HG03571 (cell line): ENCODE data around the gene CHST6.
"Not testable (repeated sequence)": the region's sequence is repeated elsewhere in the genome, so short reads cannot be mapped to it uniquely, and the experiment has no call there.

Source experiments
- ATAC-seq: cut with Tn5 transposase; IDR thresholded peaks from one replicate; pipeline ENCODE4 v1.9.1; 2021; ENCODE audit not compliant: unreplicated experiment

Gene CHST6

GRCh38 chr16:75477680-75478473 lies 17.4 kb downstream of the CHST6 start:
- ATAC-seq: no peak

- ATAC-seq: no peak
These were observed 18.4 kb downstream of the CHST6 start for GRCh38 chr16:75476817-75477216.

DNA sequence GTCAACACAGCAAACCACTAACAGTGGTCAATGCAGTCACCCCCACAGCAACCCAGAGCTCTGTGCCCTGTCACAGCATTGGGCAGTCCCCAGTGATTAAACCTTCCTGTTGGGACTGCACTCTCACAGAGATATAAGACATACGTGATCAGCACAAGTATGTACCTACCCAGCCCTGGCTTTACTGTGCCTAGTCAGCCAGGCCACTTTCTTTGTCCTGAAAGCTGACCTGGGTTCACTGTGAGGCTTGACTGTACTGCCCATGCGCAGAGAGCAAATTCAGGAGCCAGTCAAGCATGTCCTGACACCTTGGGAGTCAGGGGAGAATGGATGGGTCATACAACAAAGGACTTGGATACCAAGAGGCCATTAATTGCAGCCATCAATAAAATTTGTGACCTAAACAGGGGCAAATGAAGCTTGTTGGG lies 19.8 kb downstream of the CHST6 start:
- ATAC-seq: no peak

DNA sequence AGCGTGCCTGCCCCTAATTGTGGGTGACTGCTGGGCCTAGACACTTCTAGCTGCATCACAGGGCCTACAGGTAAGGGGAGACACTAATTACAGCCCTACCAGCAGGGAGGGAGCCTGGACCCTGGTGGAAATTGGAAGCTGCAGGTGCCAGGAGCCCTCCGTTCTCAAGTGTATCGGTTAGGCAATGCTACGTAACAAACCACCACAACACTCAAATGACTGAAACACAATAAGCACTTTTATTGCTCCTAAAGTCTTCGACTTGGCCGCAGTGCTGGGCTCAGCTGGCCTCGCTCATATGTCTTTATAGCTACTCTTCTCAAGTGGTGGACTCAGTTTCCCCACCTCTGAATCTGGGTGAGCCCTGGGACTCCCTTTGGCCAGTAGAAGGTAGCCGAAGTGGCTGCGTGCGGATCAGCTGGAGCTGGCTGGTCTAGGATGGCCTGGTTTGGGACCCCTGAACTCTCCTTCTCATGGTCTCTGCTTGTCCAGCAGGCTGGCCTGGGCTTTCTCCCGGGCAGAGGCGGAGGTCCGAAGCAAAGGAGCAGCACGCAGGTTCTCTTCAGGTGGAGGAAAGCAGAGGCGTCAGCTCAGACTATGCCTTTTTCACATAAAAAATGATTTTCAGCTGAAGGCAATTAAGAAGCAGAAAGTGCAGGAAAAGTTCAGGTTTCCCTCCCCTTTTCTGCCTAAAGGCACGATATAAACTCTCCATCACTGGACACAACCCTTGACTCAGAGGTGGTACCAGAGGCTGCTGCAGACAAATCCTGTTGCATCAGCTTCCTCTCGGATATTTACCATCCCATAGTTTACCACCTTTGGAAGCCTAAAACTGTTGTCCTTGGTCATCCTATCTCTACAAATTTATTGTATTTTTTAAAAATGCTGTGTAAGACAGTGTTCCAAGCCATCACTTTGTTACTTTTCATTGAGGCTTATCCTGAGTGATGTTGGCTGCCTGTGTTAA lies 22.0 kb downstream of the CHST6 start:
- no peak for ATAC-seq

DNA sequence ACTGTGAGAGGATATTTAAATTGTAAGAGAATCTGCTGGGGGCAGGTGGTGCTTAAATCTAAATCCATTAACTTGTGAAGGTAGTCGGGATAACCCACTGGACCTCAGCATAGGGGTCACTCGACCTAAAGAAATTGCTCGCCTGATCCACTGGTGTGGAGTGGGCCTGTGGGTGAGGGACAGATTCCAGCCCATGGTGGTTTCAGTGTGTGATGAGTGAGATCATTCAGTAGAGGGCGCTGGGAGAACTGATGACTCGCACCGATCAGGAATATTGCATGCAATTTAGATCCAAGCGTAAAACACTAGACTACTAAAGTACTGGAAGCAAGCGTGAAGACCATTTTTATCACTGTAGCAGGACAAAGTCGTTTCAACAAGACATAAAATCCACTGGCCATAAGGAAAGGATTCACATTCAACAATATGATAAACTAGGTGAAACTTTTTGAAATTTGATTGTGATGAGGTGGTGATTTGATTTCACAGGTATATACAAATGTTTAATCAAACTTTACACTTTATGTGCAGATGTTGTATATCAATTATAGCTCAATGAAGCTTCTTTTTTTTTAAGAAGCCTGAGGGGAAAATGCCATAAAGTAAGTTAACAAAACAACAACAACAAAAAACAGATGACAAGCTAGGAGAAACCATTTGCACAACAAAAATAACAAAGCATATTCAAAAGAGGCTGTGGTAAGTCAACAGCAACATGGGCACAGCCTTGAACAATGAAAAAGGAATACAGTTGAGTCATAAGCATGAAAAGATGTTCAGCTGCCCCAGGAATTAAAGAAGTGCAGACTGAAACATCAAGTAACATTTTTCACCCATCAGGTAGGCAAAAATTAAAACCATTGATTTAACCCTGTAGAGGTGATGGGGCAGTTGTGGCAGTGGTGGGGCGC lies 23.3 kb downstream of the CHST6 start:
- peak; percentile 60 for ATAC-seq

DNA sequence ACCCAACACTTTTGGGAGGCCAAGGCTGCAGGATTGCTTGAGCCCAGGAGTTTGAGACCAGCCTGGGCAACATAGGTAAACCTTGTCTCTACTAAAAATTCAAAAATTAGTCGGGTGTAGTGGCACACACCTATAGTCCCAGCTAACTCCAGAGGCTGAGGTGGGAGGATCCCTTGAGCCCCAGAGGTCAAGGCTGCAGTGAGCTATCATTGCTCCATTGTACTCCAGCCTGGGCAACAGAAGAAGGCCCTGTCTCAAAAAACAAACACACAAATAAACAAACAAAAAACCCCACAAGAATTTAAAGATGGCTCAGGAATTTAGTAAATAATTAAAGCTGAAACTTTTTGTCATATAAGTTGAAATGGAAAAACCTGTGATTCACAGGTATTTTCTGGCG lies 28.5 kb downstream of the CHST6 start:
- no peak for ATAC-seq

GRCh38 chr16:75464122-75464918 lies 30.9 kb downstream of the CHST6 start, which contains the start of gene TMEM170A:
Gene TMEM170A (minus strand): TSS chr16:75464689. CDS start chr16:75464600, 89 bp downstream.
- ATAC-seq: peak; percentile 92

GRCh38 chr16:75463389-75464121 lies 31.7 kb downstream of the CHST6 start:
- peak; percentile 22 for ATAC-seq

DNA sequence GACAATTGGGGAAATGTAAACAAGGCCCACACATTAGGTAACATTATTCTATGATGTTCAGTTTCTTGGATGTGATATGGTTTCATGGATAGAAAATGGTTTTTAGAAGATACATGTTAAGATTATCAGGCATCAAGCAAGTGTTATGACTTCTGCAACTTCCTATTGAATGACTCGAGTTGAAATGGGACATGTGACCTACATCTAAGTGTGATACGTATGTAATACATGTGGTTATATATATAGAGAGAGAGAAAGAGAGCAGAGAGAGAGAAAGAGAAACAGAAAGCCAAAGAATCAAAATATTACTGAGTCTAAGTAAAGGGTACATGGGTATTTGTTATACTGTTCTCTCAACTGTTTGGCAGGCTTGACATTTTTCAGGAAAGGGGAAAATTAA lies 32.4 kb downstream of the CHST6 start:
- peak; percentile 16 for ATAC-seq

- ATAC-seq: no peak
These were observed 33.7 kb downstream of the CHST6 start for GRCh38 chr16:75461575-75461974.

- no peak for ATAC-seq
These were observed 34.8 kb downstream of the CHST6 start for GRCh38 chr16:75460446-75460845.

DNA sequence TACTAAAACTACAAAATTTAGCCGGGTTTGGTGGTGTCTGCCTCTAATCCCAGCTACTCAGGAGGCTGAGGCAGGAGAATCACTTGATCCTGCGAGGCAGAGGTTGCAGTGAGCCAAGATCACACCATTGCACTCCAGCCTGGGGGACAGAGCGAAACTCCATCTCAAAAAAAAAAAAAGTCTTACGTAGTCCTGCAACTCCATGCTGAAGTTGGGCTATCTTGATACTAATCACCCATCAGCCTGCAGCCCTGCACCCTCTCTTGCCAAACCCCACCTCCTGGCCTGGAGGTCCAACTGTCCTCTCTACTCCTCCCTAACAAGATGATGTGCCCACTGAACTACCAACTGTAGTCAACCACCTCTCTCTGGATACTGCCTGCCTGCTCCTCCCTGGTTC lies 35.5 kb downstream of the CHST6 start:
- ATAC-seq: no peak

DNA sequence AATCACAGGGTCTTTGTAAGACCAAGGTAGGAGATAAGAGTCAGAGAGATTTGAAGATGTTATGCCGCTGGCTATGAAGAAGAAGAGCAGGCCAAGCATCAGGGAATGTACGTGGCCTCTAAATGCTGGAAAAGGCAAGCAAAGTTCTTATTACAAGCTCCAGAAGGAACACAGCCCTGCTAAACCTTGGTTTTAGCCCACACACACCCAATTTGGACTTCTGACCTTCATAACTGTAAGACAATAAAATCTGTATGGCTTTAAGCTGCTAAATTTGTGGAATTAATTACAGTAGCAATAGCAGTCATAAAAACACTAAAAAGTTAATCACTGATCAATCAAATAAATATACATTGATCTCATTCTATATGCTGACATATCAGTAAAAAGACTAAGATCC lies 36.8 kb downstream of the CHST6 start:
- ATAC-seq: no peak

DNA sequence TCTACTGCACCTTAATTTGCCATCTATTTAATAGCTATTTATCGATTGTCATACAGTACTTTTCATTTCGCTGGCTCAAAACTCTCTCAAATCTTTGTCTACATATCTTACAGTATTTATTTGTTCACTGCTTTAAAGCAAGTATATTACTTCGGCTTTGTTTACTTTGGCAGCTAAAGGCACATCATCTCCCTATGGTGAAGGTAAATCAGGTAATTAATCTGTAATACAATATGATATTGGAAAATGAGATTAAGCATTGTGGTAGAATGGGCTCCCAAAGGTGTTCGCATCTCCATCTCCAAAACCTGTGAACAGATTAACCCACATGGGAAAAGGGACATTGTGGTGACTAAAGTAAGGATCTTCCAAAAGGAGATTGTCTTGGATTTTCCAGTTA lies 37.2 kb downstream of the CHST6 start:
- ATAC-seq: no peak

- no peak for ATAC-seq
These were observed 37.7 kb downstream of the CHST6 start for GRCh38 chr16:75457485-75458021.

GRCh38 chr16:75456971-75457370 lies 38.3 kb downstream of the CHST6 start:
- ATAC-seq: no peak

DNA sequence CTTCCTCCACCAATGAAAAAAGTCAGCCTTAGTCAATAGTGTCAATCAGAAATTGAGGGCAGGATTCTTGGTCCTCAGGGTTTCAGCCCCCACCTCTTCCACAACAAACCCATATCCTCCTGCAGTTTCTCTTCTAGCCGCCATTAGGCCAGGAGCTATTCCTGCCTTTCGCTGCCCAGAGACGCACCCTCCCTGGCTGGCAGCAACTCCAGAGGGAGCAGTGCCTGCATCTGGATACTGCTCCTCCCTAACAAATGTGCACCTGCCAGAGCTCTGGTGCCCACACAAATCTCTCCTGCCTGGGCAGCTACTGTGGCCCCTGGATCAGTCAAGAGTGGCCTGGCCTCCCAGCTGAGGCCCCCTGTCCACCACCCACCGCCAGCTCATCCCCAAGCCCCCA lies 38.8 kb downstream of the CHST6 start:
- not testable (repeated sequence) for ATAC-seq

- ATAC-seq: no peak
These were observed 39.6 kb downstream of the CHST6 start for GRCh38 chr16:75455677-75456076.
